ENCODE results near the gene ADGRE1. TPM values are rescaled to one million over a fixed set of nuclear protein-coding genes. Genes with fewer than 3 reads are reported as not detected.
A peak's percentile ranks its signal among the peaks of the same experiment; 100 is the strongest.

ADGRE1 gene
- total and polyA plus RNA-seq, 2 of the 13 experiments (the other 11 are each of a cell fraction or from before 2014, with no cell fraction given): not detected

GRCh38 chr19:6955082-6955481 is 67.7 kb downstream of the ADGRE1 start (continued):
- TF ChIP-seq, protein P1, sequence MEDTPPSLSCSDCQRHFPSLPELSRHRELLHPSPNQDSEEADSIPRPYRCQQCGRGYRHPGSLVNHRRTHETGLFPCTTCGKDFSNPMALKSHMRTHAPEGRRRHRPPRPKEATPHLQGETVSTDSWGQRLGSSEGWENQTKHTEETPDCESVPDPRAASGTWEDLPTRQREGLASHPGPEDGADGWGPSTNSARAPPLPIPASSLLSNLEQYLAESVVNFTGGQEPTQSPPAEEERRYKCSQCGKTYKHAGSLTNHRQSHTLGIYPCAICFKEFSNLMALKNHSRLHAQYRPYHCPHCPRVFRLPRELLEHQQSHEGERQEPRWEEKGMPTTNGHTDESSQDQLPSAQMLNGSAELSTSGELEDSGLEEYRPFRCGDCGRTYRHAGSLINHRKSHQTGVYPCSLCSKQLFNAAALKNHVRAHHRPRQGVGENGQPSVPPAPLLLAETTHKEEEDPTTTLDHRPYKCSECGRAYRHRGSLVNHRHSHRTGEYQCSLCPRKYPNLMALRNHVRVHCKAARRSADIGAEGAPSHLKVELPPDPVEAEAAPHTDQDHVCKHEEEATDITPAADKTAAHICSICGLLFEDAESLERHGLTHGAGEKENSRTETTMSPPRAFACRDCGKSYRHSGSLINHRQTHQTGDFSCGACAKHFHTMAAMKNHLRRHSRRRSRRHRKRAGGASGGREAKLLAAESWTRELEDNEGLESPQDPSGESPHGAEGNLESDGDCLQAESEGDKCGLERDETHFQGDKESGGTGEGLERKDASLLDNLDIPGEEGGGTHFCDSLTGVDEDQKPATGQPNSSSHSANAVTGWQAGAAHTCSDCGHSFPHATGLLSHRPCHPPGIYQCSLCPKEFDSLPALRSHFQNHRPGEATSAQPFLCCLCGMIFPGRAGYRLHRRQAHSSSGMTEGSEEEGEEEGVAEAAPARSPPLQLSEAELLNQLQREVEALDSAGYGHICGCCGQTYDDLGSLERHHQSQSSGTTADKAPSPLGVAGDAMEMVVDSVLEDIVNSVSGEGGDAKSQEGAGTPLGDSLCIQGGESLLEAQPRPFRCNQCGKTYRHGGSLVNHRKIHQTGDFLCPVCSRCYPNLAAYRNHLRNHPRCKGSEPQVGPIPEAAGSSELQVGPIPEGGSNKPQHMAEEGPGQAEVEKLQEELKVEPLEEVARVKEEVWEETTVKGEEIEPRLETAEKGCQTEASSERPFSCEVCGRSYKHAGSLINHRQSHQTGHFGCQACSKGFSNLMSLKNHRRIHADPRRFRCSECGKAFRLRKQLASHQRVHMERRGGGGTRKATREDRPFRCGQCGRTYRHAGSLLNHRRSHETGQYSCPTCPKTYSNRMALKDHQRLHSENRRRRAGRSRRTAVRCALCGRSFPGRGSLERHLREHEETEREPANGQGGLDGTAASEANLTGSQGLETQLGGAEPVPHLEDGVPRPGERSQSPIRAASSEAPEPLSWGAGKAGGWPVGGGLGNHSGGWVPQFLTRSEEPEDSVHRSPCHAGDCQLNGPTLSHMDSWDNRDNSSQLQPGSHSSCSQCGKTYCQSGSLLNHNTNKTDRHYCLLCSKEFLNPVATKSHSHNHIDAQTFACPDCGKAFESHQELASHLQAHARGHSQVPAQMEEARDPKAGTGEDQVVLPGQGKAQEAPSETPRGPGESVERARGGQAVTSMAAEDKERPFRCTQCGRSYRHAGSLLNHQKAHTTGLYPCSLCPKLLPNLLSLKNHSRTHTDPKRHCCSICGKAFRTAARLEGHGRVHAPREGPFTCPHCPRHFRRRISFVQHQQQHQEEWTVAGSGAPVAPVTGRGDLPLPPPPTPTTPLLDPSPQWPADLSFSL (CRISPR knock-in tag; IDR thresholded peaks at IDR 0.05): no peak
- TF ChIP-seq, protein P2, sequence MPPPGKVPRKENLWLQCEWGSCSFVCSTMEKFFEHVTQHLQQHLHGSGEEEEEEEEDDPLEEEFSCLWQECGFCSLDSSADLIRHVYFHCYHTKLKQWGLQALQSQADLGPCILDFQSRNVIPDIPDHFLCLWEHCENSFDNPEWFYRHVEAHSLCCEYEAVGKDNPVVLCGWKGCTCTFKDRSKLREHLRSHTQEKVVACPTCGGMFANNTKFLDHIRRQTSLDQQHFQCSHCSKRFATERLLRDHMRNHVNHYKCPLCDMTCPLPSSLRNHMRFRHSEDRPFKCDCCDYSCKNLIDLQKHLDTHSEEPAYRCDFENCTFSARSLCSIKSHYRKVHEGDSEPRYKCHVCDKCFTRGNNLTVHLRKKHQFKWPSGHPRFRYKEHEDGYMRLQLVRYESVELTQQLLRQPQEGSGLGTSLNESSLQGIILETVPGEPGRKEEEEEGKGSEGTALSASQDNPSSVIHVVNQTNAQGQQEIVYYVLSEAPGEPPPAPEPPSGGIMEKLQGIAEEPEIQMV (CRISPR knock-in tag; IDR thresholded peaks at IDR 0.05; ENCODE audit: low read depth): no peak
- TF ChIP-seq MAFG (CRISPR knock-in tag; IDR thresholded peaks at IDR 0.05) (no peak), ZNF180 (CRISPR knock-in tag; IDR thresholded peaks at IDR 0.05; ENCODE audit: borderline replicate concordance, low read depth) (no peak), NFIB (CRISPR knock-in tag; IDR thresholded peaks at IDR 0.05; ENCODE audit: borderline replicate concordance) (no peak), GPN1 (CRISPR knock-in tag; IDR thresholded peaks at IDR 0.05; ENCODE audit: borderline replicate concordance) (no peak), IKZF1 (IDR thresholded peaks at IDR 0.05) (0 out of 2 replicates have a peak, but pooled peaks have one; percentile 12), MED1 (CRISPR knock-in tag; IDR thresholded peaks at IDR 0.05) (no peak), ZNF644 (CRISPR knock-in tag; IDR thresholded peaks at IDR 0.05; ENCODE audit: low read depth) (no peak), ZNF225 (CRISPR knock-in tag; IDR thresholded peaks at IDR 0.05) (no peak)
- TF ChIP-seq, protein P3, sequence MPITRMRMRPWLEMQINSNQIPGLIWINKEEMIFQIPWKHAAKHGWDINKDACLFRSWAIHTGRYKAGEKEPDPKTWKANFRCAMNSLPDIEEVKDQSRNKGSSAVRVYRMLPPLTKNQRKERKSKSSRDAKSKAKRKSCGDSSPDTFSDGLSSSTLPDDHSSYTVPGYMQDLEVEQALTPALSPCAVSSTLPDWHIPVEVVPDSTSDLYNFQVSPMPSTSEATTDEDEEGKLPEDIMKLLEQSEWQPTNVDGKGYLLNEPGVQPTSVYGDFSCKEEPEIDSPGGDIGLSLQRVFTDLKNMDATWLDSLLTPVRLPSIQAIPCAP (CRISPR knock-in tag; IDR thresholded peaks at IDR 0.05; ENCODE audit: low read depth): no peak
- TF ChIP-seq, protein P4, sequence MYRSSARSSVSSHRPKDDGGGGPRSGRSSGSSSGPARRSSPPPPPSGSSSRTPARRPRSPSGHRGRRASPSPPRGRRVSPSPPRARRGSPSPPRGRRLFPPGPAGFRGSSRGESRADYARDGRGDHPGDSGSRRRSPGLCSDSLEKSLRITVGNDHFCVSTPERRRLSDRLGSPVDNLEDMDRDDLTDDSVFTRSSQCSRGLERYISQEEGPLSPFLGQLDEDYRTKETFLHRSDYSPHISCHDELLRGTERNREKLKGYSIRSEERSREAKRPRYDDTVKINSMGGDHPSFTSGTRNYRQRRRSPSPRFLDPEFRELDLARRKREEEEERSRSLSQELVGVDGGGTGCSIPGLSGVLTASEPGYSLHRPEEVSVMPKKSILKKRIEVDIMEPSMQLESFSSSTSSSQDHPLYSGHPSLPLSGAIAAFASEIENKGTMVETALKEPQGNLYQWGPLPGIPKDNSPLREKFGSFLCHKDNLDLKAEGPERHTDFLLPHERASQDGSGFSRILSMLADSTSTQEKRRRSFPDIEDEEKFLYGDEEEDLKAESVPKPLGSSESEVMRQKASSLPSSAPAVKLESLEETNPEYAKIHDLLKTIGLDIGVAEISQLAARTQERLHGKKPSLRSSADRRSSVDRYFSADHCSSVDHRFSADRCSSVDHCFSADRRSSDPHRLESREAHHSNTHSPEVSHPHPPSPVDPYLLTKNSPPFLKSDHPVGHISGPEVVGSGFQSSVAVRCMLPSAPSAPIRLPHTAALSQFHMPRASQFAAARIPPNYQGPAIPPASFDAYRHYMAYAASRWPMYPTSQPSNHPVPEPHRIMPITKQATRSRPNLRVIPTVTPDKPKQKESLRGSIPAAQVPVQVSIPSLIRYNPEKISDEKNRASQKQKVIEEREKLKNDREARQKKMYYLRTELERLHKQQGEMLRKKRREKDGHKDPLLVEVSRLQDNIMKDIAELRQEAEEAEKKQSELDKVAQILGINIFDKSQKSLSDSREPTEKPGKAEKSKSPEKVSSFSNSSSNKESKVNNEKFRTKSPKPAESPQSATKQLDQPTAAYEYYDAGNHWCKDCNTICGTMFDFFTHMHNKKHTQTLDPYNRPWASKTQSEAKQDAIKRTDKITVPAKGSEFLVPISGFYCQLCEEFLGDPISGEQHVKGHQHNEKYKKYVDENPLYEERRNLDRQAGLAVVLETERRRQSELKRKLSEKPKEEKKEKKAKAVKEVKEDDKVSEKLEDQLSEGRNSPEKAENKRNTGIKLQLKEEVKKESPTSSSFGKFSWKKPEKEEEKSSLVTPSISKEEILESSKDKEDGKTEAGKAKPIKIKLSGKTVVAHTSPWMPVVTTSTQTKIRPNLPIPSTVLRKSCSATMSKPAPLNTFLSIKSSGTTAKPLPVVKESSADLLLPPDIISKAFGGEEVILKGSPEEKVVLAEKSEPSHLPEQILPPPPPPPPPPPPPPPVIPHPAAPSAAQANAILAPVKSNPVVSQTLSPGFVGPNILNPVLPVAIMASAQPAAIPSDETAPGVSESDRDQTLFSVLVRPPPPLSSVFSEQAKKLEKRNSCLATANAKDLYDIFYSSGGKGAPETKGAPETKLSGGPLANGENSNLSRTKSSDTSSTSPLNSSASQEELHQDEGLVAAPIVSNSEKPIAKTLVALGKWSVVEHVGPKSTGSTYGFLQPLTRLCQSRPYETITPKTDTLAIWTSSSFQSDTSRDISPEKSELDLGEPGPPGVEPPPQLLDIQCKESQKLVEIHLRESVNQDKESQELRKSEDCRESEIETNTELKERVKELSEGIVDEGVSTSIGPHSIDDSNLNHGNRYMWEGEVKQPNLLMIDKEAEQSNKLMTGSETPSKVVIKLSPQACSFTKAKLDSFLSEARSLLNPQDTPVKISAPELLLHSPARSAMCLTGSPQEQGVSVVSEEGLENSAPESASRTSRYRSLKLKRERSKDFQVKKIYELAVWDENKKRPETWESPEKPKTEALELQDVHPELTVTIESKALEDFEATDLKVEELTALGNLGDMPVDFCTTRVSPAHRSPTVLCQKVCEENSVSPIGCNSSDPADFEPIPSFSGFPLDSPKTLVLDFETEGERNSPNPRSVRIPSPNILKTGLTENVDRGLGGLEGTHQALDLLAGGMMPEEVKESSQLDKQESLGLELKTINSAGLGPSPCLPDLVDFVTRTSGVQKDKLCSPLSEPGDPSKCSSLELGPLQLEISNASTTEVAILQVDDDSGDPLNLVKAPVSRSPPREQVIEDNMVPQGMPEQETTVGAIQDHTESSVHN (CRISPR knock-in tag; IDR thresholded peaks at IDR 0.05): no peak

All from HepG2 (cell line).